Neuronal stem cell (in vitro differentiated cells): Measurements from ENCODE around the gene TACR1.

ENCODE experiments used
- DNase-seq: peaks from one replicate; pipeline ENCODE4 v3.0.0-alpha.2; 2013; ENCODE audit warnings: low spot score
- H2AFZ ChIP-seq: one replicate; pipeline ENCODE4 v1.6.1; 2013; ENCODE audit warnings: mild to moderate bottlenecking, low read length, inconsistent platforms
- H2AK5ac ChIP-seq: 2 replicates; pipeline ENCODE4 v1.6.1; 2013; ENCODE audit warnings: low read depth, mild to moderate bottlenecking, inconsistent platforms, low read length, moderate library complexity, mixed read lengths
- H2BK120ac ChIP-seq: 2 replicates; pipeline ENCODE4 v1.6.1; 2013; ENCODE audit warnings: low read depth, mild to moderate bottlenecking, inconsistent platforms, low read length, moderate library complexity, mixed read lengths
- H2BK12ac ChIP-seq: one replicate; pipeline ENCODE4 v1.6.1; 2013; ENCODE audit warnings: low read length, inconsistent platforms
- H2BK15ac ChIP-seq: 2 replicates; pipeline ENCODE4 v1.6.1; 2013; ENCODE audit warnings: mild to moderate bottlenecking, low read length, inconsistent platforms, mixed read lengths
- H2BK5ac ChIP-seq: one replicate; pipeline ENCODE4 v1.6.1; 2013; ENCODE audit warnings: inconsistent platforms, mild to moderate bottlenecking, low read length, moderate library complexity
- H3K14ac ChIP-seq: one replicate; pipeline ENCODE4 v1.6.1; 2013; ENCODE audit warnings: low read length, inconsistent platforms
- H3K18ac ChIP-seq: 2 replicates; pipeline ENCODE4 v1.6.1; 2013; ENCODE audit warnings: low read length, inconsistent platforms
- H3K23ac ChIP-seq: 2 replicates; pipeline ENCODE4 v1.6.1; 2013; ENCODE audit warnings: low read depth, mild to moderate bottlenecking, mixed read lengths, low read length, inconsistent platforms; ENCODE audit not compliant: poor library complexity
- H3K27ac ChIP-seq: replicated peaks from 3 replicates; pipeline ENCODE4 v1.5.1; 2013; ENCODE audit warnings: low read length, inconsistent platforms
- H3K27me3 ChIP-seq, 3 experiments: 2 replicates each; pipeline ENCODE4 v1.6.1; 2013; ENCODE audit warnings: low read length in 3 of 3, mild to moderate bottlenecking in 2 of 3, inconsistent platforms in 1 of 3, low read depth in 1 of 3, mixed read lengths in 1 of 3, moderate library complexity in 1 of 3; ENCODE audit not compliant: control insufficient read depth in 3 of 3, insufficient read depth in 3 of 3
- H3K36me3 ChIP-seq, 2 donors: replicated peaks in 1 of 2; 2 replicates each; pipeline ENCODE4 v1.6.1; 2013; ENCODE audit warnings: low read length in 2 of 2; ENCODE audit not compliant: control insufficient read depth in 2 of 2, insufficient read depth in 2 of 2
- H3K4ac ChIP-seq: 2 replicates; pipeline ENCODE4 v1.6.1; 2013; ENCODE audit warnings: inconsistent platforms, mild to moderate bottlenecking, low read length, moderate library complexity
- H3K4me1 ChIP-seq, 2 donors: 1 replicate in 1 of 2; 2 replicates in 1 of 2; pipeline ENCODE4 v1.6.1; 2013; ENCODE audit warnings: low read length in 2 of 2, low read depth in 1 of 2; ENCODE audit not compliant: control insufficient read depth in 2 of 2, insufficient read depth in 1 of 2
- H3K4me2 ChIP-seq: one replicate; pipeline ENCODE4 v1.6.1; 2013; ENCODE audit warnings: mild to moderate bottlenecking, low read length, inconsistent platforms; ENCODE audit not compliant: insufficient read depth, poor library complexity, severe bottlenecking
- H3K4me3 ChIP-seq, 2 donors: 2 replicates each; pipeline ENCODE4 v1.5.1; 2013; ENCODE audit warnings: low read length in 2 of 2, mild to moderate bottlenecking in 2 of 2, inconsistent platforms in 1 of 2, moderate library complexity in 1 of 2
- H3K79me1 ChIP-seq: one replicate; pipeline ENCODE4 v1.6.1; 2013; ENCODE audit warnings: low read depth, mild to moderate bottlenecking, inconsistent platforms, low read length, moderate library complexity
- H3K9ac ChIP-seq: one replicate; pipeline ENCODE4 v1.6.1; 2013; ENCODE audit warnings: mild to moderate bottlenecking, low read depth, low read length, inconsistent platforms; ENCODE audit not compliant: poor library complexity
- H3K9me3 ChIP-seq, 2 donors: replicated peaks in 1 of 2; 2 replicates each; pipeline versions ENCODE3 to v1.6.1; 2013; ENCODE audit warnings: low read length in 2 of 2, mild to moderate bottlenecking in 2 of 2, inconsistent platforms in 1 of 2, low read depth in 1 of 2, mixed read lengths in 1 of 2, moderate library complexity in 1 of 2; ENCODE audit not compliant: control insufficient read depth in 2 of 2, insufficient read depth in 1 of 2
- H4K8ac ChIP-seq: one replicate; pipeline ENCODE4 v1.6.1; 2013; ENCODE audit warnings: low read depth, mild to moderate bottlenecking, inconsistent platforms, low read length, moderate library complexity
- H4K91ac ChIP-seq: one replicate; pipeline ENCODE4 v1.6.1; 2013; ENCODE audit warnings: low read length, low read depth, mild to moderate bottlenecking, inconsistent platforms; ENCODE audit not compliant: poor library complexity
- WGBS, 2 donors: extraction: QIAGEN DNeasy Blood & Tissue Kit; methylation state at CpG; one replicate each; pipeline ENCODE4 v1.1.7; 2013; ENCODE audit warnings: missing lambda C conversion rate in 2 of 2, mixed read lengths in 1 of 2; ENCODE audit not compliant: insufficient read length in 2 of 2, insufficient replicate concordance in 1 of 2; ENCODE audit errors: extremely low coverage in 2 of 2; 5-methylcytosine and 5-hydroxymethylcytosine counted together

The TACR1 gene

GRCh38 chr2:75077909-75078308 is 121.4 kb downstream of the TACR1 start:
- H3K4me2 ChIP-seq, result no peak overlapping the region
- no peak overlapping the region for H3K14ac ChIP-seq
- no peak overlapping the region for H3K23ac ChIP-seq
- H2BK120ac ChIP-seq, result no peak overlapping the region
- H4K8ac ChIP-seq, result no peak overlapping the region
- H3K36me3 ChIP-seq, result no peaks in the 10 kb centered on the region
- no peak overlapping the region for H2BK12ac ChIP-seq
- H2AK5ac ChIP-seq, result no peak overlapping the region
- H2BK5ac ChIP-seq, result no peak overlapping the region
- H3K4me3 ChIP-seq, result no peak overlapping the region
- H3K18ac ChIP-seq, result no peak overlapping the region
- H3K9me3 ChIP-seq, result no peaks in the 10 kb centered on the region
- no peaks in the 10 kb centered on the region for H3K27me3 ChIP-seq
- no peak overlapping the region for H3K9ac ChIP-seq
- no peak overlapping the region for H2AFZ ChIP-seq
- DNase-seq, result no peak
- no peak overlapping the region for H3K4ac ChIP-seq
- H3K27ac ChIP-seq, result no peak overlapping the region
- no CpG with 5 or more reads among the region's 4 CpGs for WGBS, 2 donors
- H3K4me1 ChIP-seq, result peaks cover 0 to 3% of the 10 kb centered on the region in 2 donors
- no peak overlapping the region for H4K91ac ChIP-seq
- H3K79me1 ChIP-seq, result no peaks in the 10 kb centered on the region
- no peak overlapping the region for H2BK15ac ChIP-seq

GRCh38 chr2:75076088-75076487 is 123.2 kb downstream of the TACR1 start:
- no peaks in the 10 kb centered on the region for H3K79me1 ChIP-seq
- no peak overlapping the region for H3K14ac ChIP-seq
- H3K27me3 ChIP-seq, result no peaks in the 10 kb centered on the region
- H3K27ac ChIP-seq, result no peak overlapping the region
- no peak overlapping the region for H2BK12ac ChIP-seq
- H3K4me1 ChIP-seq, result peaks cover 0 to 3% of the 10 kb centered on the region in 2 donors
- no peaks in the 10 kb centered on the region for H3K9me3 ChIP-seq
- H3K18ac ChIP-seq, result no peak overlapping the region
- no peak overlapping the region for H3K4me3 ChIP-seq
- no CpG with 5 or more reads among the region's 2 CpGs for WGBS, 2 donors
- H4K91ac ChIP-seq, result no peak overlapping the region
- H2AFZ ChIP-seq, result no peak overlapping the region
- H3K36me3 ChIP-seq, result no peaks in the 10 kb centered on the region
- no peak overlapping the region for H3K23ac ChIP-seq
- no peak overlapping the region for H2BK15ac ChIP-seq
- no peak overlapping the region for H2BK5ac ChIP-seq
- no peak overlapping the region for H2AK5ac ChIP-seq
- H4K8ac ChIP-seq, result no peak overlapping the region
- no peak overlapping the region for H3K4me2 ChIP-seq
- no peak overlapping the region for H3K4ac ChIP-seq
- H2BK120ac ChIP-seq, result no peak overlapping the region
- H3K9ac ChIP-seq, result no peak overlapping the region
- no peak for DNase-seq

DNA sequence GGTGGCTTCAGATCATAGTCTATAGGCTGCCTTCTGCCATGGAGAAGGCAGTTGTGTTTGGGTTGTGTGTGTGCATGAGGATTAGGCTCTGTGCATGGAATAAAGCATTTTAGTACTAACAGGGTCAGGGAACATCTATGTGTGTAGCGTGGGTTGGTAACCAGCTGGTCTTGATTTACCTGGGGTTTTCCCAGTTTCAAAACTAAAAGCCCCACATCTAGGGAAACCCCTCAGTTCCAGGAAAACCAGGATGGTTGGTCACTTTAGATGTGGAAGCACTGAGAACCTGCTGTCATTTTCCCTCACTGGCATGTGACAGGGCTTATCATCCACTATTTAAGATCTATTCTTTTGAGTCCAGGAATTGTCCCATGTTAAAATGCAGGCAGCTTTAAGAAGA is 124.6 kb downstream of the TACR1 start:
- Histone ChIP-seq H3K4me1 (peaks cover 0 to 2% of the 10 kb centered on the region in 2 donors), H3K4me2 (no peak overlapping the region), H4K8ac (no peak overlapping the region), H3K79me1 (no peaks in the 10 kb centered on the region), H3K27me3 (no peaks in the 10 kb centered on the region), H3K23ac (no peak overlapping the region), H3K27ac (no peak overlapping the region), H3K18ac (no peak overlapping the region), H3K9me3 (no peaks in the 10 kb centered on the region), H3K14ac (no peak overlapping the region), H2BK120ac (no peak overlapping the region), H3K4me3 (no peak overlapping the region), H3K36me3 (no peaks in the 10 kb centered on the region), H3K4ac (no peak overlapping the region), H2BK5ac (no peak overlapping the region), H2AK5ac (no peak overlapping the region), H2AFZ (no peak overlapping the region), H3K9ac (no peak overlapping the region), H4K91ac (no peak overlapping the region), H2BK12ac (no peak overlapping the region), H2BK15ac (no peak overlapping the region)
- DNase-seq, result no peak
- no CpG with 5 or more reads among the region's 1 CpG for WGBS, 2 donors

DNA sequence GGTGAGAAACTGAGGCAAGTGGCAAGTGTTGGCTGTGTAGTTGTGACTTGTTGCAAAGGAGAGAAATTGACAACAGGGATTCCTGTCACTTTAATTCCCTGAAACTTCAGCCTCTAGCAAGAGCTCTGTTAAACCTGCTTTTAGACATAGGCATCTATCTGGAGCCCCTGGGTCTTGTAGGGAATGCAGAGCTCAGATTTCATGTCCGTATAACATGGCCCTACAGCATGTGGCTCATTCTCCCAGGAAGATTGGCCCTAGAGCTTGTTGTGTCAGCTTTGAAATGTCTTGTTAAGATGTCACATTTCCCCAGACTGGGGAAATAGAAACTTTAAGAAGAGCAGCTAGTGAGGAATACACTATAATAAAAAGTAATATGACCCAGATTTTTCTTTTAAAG is 125.1 kb downstream of the TACR1 start:
- Histone ChIP-seq H3K27ac (no peak overlapping the region), H3K4me2 (no peak overlapping the region), H3K79me1 (no peaks in the 10 kb centered on the region), H3K36me3 (no peaks in the 10 kb centered on the region), H3K27me3 (no peaks in the 10 kb centered on the region), H3K9me3 (no peaks in the 10 kb centered on the region), H2BK15ac (no peak overlapping the region), H2AFZ (no peak overlapping the region), H2BK12ac (no peak overlapping the region), H3K4me3 (no peak overlapping the region), H3K14ac (no peak overlapping the region), H3K18ac (no peak overlapping the region), H4K91ac (no peak overlapping the region), H3K23ac (no peak overlapping the region), H2AK5ac (no peak overlapping the region), H2BK5ac (no peak overlapping the region), H3K4me1 (no peaks in the 10 kb centered on the region), H2BK120ac (no peak overlapping the region), H3K9ac (no peak overlapping the region), H4K8ac (no peak overlapping the region), H3K4ac (no peak overlapping the region)
- no CpG with 5 or more reads among the region's 1 CpG for WGBS, 2 donors
- DNase-seq, result no peak
